A673 (cell line): Measurements from ENCODE around the gene CAMSAP2. TPM values are rescaled to one million over a fixed set of nuclear protein-coding genes. Genes with fewer than 3 reads are reported as not detected.

Experiments
- BruUV-seq: library from RNA; stranded (reverse); fragments of 400-500 nt; replicated peaks from 2 replicates; lab custom pipeline; 2021; lab: Mats Ljungman, UMichigan
- CTCF ChIA-PET: fragments of 300-600 bp; sonication (Branson Sonifier 250); formaldehyde crosslinking; loops from one replicate; lab custom pipeline; 2022; ENCODE audit warnings: antibody characterized with exemption; lab: Charles Lee
- POLR2A ChIA-PET: fragments of 300-600 bp; sonication (Branson Sonifier 250); formaldehyde crosslinking; loops from one replicate; lab custom pipeline; 2022; ENCODE audit warnings: antibody characterized with exemption; ENCODE audit not compliant: low non-redundant PET; lab: Charles Lee
- DNase-seq: peaks from one replicate; pipeline ENCODE4 v3.0.0-alpha.2; 2015; ENCODE audit warnings: low spot score
- H3K27ac ChIP-seq: fragments of 200-600 bp; sonication (generic); 2 replicates; pipeline ENCODE4 v1.5.1; 2016; ENCODE audit warnings: mixed run types, low read depth, mild to moderate bottlenecking, mixed read lengths, antibody characterized with exemption, low read length; ENCODE audit not compliant: poor library complexity, severe bottlenecking
- H3K27me3 ChIP-seq: fragments of 200-600 bp; sonication (generic); replicated peaks from 2 replicates; pipeline ENCODE4 v1.6.1; 2017; ENCODE audit warnings: mixed run types, low read depth, mild to moderate bottlenecking, mixed read lengths, antibody characterized with exemption, low read length; ENCODE audit not compliant: insufficient read depth, poor library complexity
- H3K36me3 ChIP-seq: fragments of 200-600 bp; sonication (generic); 2 replicates; pipeline ENCODE4 v1.6.1; 2016; ENCODE audit warnings: mixed run types, mild to moderate bottlenecking, mixed read lengths, antibody characterized with exemption, low read length; ENCODE audit not compliant: insufficient read depth, poor library complexity, severe bottlenecking
- H3K4me1 ChIP-seq: fragments of 200-600 bp; sonication (generic); 2 replicates; pipeline ENCODE4 v1.6.1; 2017; ENCODE audit warnings: mixed run types, mild to moderate bottlenecking, mixed read lengths, antibody characterized with exemption, low read length; ENCODE audit not compliant: insufficient read depth, poor library complexity, severe bottlenecking
- H3K4me3 ChIP-seq: fragments of 200-600 bp; sonication (generic); 2 replicates; pipeline ENCODE4 v1.5.1; 2016; ENCODE audit warnings: low read depth, mixed run types, mild to moderate bottlenecking, mixed read lengths, low read length; ENCODE audit not compliant: poor library complexity, severe bottlenecking
- H3K9me3 ChIP-seq: fragments of 200-600 bp; sonication (generic); 2 replicates; pipeline ENCODE4 v1.6.1; 2016; ENCODE audit warnings: mixed run types, low read depth, mild to moderate bottlenecking, mixed read lengths, antibody characterized with exemption, low read length; ENCODE audit not compliant: poor library complexity, severe bottlenecking
- CTCF ChIP-seq: fragments of 300-800, 200-600 bp; sonication (generic); conservative IDR thresholded peaks from 2 replicates; pipeline ENCODE4 v1.5.1; 2017; ENCODE audit warnings: low read depth, mild to moderate bottlenecking, antibody characterized with exemption, low read length, moderate library complexity, mixed read lengths
- EZH2 ChIP-seq: fragments of 200-600 bp; sonication (generic); IDR thresholded peaks from 2 replicates; pipeline ENCODE4 v1.6.1; 2017; ENCODE audit warnings: borderline replicate concordance, low read depth, mild to moderate bottlenecking, mixed read lengths, antibody characterized with exemption, low read length; ENCODE audit not compliant: poor library complexity, severe bottlenecking
- intact Hi-C: fragments of 100-400 bp; cut with micrococcal nuclease; formaldehyde crosslinking; loops from one replicate; pipeline ENCODE4 v1.10.0; 2022; ENCODE audit not compliant: unreplicated experiment
- total RNA-seq: library from RNA; stranded (reverse); gene quantifications from 2 replicates; pipeline ENCODE4 v1.2.3, GENCODE V29; 2021

Gene CAMSAP2
- total RNA-seq, 1 experiment from 2014 or later, result 39.4 TPM

GRCh38 chr1:200869376-200869752, 130.7 kb downstream of the CAMSAP2 start:
- BruUV-seq, result no TSS peak
- POLR2A ChIA-PET, result no interaction called here
- TF ChIP-seq CTCF (no peak), EZH2 (no peak)
- Histone ChIP-seq H3K36me3 (no peaks in the 10 kb centered on the region), H3K9me3 (no peaks in the 10 kb centered on the region), H3K27ac (no peak overlapping the region), H3K4me1 (no peaks in the 10 kb centered on the region), H3K4me3 (no peak overlapping the region), H3K27me3 (peaks cover 3% of the 10 kb centered on the region)
- intact Hi-C loops, result no loop called here
- DNase-seq, result no peak
- CTCF ChIA-PET, result no interaction called here

- Histone ChIP-seq H3K4me3 (no peak overlapping the region), H3K4me1 (no peaks in the 10 kb centered on the region), H3K27me3 (peaks cover 3% of the 10 kb centered on the region), H3K27ac (no peak overlapping the region), H3K36me3 (no peaks in the 10 kb centered on the region), H3K9me3 (no peaks in the 10 kb centered on the region)
- intact Hi-C loops, result no loop called here
- POLR2A ChIA-PET, result no interaction called here
- BruUV-seq, result no TSS peak
- no peak for TF ChIP-seq CTCF
- no peak for TF ChIP-seq EZH2
- no peak for DNase-seq
- CTCF ChIA-PET, result no interaction called here
Observed at GRCh38 chr1:200869753-200870391, 131.2 kb downstream of the CAMSAP2 start.

DNA sequence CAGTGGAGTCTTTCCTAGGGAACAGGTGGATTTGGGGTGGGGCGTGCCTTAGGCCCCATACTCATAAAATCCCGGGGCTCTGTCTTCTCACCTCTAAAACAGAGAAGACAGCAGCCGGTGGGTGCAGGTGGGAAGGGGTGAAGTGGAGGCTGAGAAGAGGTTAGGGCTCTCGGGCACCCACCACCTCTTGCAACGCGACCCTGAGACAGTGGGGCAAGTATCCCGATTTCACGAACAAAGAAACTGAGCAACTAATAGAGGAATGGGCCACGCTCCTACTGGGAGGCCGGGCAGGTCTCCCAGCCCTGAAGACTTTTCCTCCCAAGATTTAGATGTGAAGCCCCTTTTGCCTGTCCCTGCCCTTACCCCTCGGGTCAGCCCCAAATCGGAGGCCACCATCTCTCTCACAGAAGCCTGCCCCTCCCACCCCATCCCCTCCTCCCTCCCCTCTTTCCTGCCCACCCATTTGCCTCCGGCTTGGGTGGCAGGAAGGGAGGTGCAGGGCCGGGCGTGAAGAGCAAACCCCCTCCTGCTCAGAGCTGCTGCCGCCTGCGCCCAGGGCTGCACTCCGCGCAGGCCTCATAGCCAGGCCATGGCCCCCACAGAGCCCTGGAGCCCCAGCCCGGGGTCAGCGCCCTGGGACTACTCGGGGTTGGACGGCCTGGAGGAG, 133.9 kb downstream of the CAMSAP2 start, which contains the start of gene GPR25:
Gene GPR25 (plus strand): TSS at position 536 of the 670 bp plus-strand sequence. CDS start 57 bp downstream, at position 593.
- CTCF ChIA-PET, result no interaction called here
- H3K9me3 ChIP-seq, result no peaks in the 10 kb centered on the region
- no peaks in the 10 kb centered on the region for H3K4me1 ChIP-seq
- no peak for DNase-seq
- H3K27ac ChIP-seq, result no peak within 1 kb of the TSS
- POLR2A ChIA-PET, result no interaction called here
- TF ChIP-seq CTCF (no peak), EZH2 (no peak)
- no TSS peak for BruUV-seq
- peaks cover 8% of the 10 kb centered on the region for H3K27me3 ChIP-seq
- intact Hi-C loops, result no loop called here
- no peak within 1 kb of the TSS for H3K4me3 ChIP-seq
- H3K36me3 ChIP-seq, result no peaks in the 10 kb centered on the region
